GM21447 (cell line): Measurements from ENCODE around the gene TMEM39A.

Source experiments
- ATAC-seq: cut with Tn5 transposase; IDR thresholded peaks from one replicate; pipeline ENCODE4 v1.9.1; 2021; ENCODE audit not compliant: unreplicated experiment

TMEM39A gene

GRCh38 chr3:119463171-119464169 is at the start of gene TMEM39A:
TMEM39A (minus strand) TSS chr3:119463615; CDS start chr3:119462074, 1,541 bp downstream.
- peak; percentile 93 for ATAC-seq

GRCh38 chr3:119510690-119511089 is 47.3 kb upstream of the TMEM39A start:
- ATAC-seq = no peak

GRCh38 chr3:119508172-119508845 is 44.9 kb upstream of the TMEM39A start:
- peak; percentile 67 for ATAC-seq

- ATAC-seq = no peak
These were observed 44.0 kb upstream of the TMEM39A start for GRCh38 chr3:119507404-119507803.

GRCh38 chr3:119506631-119507030 is 43.2 kb upstream of the TMEM39A start:
- ATAC-seq = no peak

- ATAC-seq = no peak
These were observed 37.5 kb upstream of the TMEM39A start for GRCh38 chr3:119500901-119501300.

- ATAC-seq = no peak
These were observed 36.9 kb upstream of the TMEM39A start for GRCh38 chr3:119500265-119500664.

GRCh38 chr3:119498186-119499011 is 35.0 kb upstream of the TMEM39A start, which contains the start of gene TIMMDC1:
TIMMDC1 (plus strand) TSS chr3:119498547; CDS start chr3:119498734, 187 bp downstream.
- ATAC-seq = peak; percentile 97

GRCh38 chr3:119497820-119498185 is 34.4 kb upstream of the TMEM39A start:
- ATAC-seq = peak; percentile 2

- ATAC-seq = no peak
These were observed 31.2 kb upstream of the TMEM39A start for GRCh38 chr3:119494597-119494996.

GRCh38 chr3:119492810-119493209 is 29.4 kb upstream of the TMEM39A start:
- no peak for ATAC-seq

GRCh38 chr3:119492128-119492527 is 28.7 kb upstream of the TMEM39A start:
- ATAC-seq = no peak

- ATAC-seq = no peak
These were observed 26.7 kb upstream of the TMEM39A start for GRCh38 chr3:119490153-119490552.

GRCh38 chr3:119485563-119485962 is 22.1 kb upstream of the TMEM39A start:
- ATAC-seq = no peak

GRCh38 chr3:119483101-119483500 is 19.7 kb upstream of the TMEM39A start:
- ATAC-seq = no peak

GRCh38 chr3:119481079-119481478 is 17.7 kb upstream of the TMEM39A start:
- no peak for ATAC-seq

GRCh38 chr3:119470866-119471265 is 7.5 kb upstream of the TMEM39A start:
- ATAC-seq = no peak

- ATAC-seq = no peak
These were observed 6.2 kb upstream of the TMEM39A start for GRCh38 chr3:119469418-119470189.

GRCh38 chr3:119468041-119468440 is 4.6 kb upstream of the TMEM39A start:
- ATAC-seq = no peak

GRCh38 chr3:119457246-119457645 is 6.2 kb downstream of the TMEM39A start:
- no peak for ATAC-seq
